ENCODE measurements around the gene ACVR1C.

DNA sequence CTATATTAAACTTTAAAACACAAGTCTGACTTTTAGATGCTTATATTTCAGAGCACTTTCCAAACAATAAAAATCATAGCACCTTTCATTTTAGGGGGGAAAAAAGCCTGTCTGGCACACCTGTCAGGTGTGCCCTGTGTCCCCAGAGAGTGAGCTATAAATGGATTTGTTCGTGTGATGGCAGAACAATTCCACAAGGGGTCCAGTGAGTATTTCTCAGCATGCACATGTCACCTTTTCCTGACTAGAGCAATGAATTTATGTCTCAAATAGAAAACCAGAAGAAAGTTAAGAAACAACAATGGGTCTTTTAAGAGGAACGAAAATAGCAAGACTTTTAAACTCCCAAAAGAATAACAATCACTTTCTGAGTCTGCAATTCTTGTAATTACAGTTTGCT lies 55.9 kb downstream of the ACVR1C start:
- TF ChIP-seq, protein P1, sequence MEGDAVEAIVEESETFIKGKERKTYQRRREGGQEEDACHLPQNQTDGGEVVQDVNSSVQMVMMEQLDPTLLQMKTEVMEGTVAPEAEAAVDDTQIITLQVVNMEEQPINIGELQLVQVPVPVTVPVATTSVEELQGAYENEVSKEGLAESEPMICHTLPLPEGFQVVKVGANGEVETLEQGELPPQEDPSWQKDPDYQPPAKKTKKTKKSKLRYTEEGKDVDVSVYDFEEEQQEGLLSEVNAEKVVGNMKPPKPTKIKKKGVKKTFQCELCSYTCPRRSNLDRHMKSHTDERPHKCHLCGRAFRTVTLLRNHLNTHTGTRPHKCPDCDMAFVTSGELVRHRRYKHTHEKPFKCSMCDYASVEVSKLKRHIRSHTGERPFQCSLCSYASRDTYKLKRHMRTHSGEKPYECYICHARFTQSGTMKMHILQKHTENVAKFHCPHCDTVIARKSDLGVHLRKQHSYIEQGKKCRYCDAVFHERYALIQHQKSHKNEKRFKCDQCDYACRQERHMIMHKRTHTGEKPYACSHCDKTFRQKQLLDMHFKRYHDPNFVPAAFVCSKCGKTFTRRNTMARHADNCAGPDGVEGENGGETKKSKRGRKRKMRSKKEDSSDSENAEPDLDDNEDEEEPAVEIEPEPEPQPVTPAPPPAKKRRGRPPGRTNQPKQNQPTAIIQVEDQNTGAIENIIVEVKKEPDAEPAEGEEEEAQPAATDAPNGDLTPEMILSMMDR (IDR thresholded peaks at IDR 0.05) = peak in 3 of 6 experiments; percentile 11 to 36 (median 27)
- TF ChIP-seq POLR2A (IDR thresholded peaks at IDR 0.05) = no peak

Measured in thyroid gland (tissue), 4 donors.